ENCODE data around the gene LAPTM5.

DNA sequence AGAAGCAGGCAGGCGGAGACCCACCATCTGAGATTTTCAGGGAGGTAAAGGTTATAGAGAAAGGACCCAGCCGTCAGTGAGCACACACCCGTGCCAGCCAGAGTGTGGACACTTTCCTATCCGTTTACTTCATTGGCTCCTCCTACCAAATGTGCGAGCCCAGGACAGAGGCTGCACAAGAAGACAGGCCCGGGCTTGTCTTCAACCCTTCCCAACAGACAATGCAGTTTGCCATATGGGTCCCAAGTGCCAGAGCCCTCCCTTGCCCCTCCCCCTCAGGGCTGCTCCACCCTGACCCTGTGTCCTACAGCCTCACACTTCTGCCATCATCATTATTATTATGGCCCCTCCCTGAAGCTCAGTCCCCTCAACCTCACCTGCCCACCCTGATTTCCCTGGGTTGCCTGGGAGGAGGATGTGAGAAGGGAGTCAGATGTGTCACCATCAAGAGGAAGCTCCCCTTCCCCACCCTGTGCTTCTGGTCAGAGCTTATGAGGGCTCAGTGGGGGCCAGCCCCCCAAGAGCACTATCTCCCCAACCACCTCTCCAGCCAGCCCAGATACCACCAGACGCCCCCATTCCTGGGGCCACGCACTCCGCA lies 9.4 kb downstream of the LAPTM5 start:
- no peak for TF ChIP-seq POLR2A (IDR thresholded peaks at IDR 0.05; ENCODE audit: borderline replicate concordance, extremely low read depth, insufficient read depth, insufficient read length)
- TF ChIP-seq, protein P1, sequence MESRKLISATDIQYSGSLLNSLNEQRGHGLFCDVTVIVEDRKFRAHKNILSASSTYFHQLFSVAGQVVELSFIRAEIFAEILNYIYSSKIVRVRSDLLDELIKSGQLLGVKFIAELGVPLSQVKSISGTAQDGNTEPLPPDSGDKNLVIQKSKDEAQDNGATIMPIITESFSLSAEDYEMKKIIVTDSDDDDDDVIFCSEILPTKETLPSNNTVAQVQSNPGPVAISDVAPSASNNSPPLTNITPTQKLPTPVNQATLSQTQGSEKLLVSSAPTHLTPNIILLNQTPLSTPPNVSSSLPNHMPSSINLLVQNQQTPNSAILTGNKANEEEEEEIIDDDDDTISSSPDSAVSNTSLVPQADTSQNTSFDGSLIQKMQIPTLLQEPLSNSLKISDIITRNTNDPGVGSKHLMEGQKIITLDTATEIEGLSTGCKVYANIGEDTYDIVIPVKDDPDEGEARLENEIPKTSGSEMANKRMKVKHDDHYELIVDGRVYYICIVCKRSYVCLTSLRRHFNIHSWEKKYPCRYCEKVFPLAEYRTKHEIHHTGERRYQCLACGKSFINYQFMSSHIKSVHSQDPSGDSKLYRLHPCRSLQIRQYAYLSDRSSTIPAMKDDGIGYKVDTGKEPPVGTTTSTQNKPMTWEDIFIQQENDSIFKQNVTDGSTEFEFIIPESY (IDR thresholded peaks at IDR 0.05; ENCODE audit: extremely low read depth, insufficient replicate concordance, low read length), result no peak
- TF ChIP-seq POLR2AphosphoS5 (IDR thresholded peaks at IDR 0.05; ENCODE audit: low read depth, low read length), result no peak

Data from HCT116 (cell line).